HepG2 (cell line): ENCODE measurements around the gene MKRN1. TPM values are rescaled to one million over a fixed set of nuclear protein-coding genes. Genes with fewer than 3 reads are reported as not detected.

Experiments
- ATAC-seq: fragments of 200-7000 bp; cut with Tn5 transposase; 3 replicates; pipeline ENCODE4 v1.9.1; 2020; ENCODE audit warnings: mild to moderate bottlenecking, moderate library complexity
- BruUV-seq: library from RNA; stranded (reverse); fragments of 400-500 nt; replicated peaks from 2 replicates; lab custom pipeline; 2021; lab: Mats Ljungman, UMichigan
- CTCF ChIA-PET: fragments of 300-600 bp; formaldehyde crosslinking; extraction: SDS; loops from one replicate; lab custom pipeline; 2021; ENCODE audit warnings: low total read pairs, inconsistent platforms, low intra/inter-chr PET ratio; lab: Yijun Ruan, JAX
- POLR2A ChIA-PET: fragments of 350-600 bp; sonication (Branson Sonifier 250); formaldehyde crosslinking; loops from one replicate; lab custom pipeline; 2020; ENCODE audit warnings: antibody characterized with exemption, inconsistent platforms; lab: Yijun Ruan, JAX
- DNase-seq: peaks from one replicate; pipeline ENCODE4 v3.0.0-alpha.2; 2015; ENCODE audit warnings: low spot score
- FAIRE-seq: peaks from 3 replicates; lab custom pipeline; 2011; peaks lifted over from hg19 to GRCh38; lab: Jason Lieb, UNC
- H2AFZ ChIP-seq: one replicate; pipeline ENCODE4 v1.6.1; 2011; ENCODE audit warnings: low read length, inconsistent platforms
- H3K27ac ChIP-seq: fragments of 300-600 bp; 3 replicates; pipeline ENCODE4 v1.8.0; 2011; ENCODE audit warnings: mixed run types, mild to moderate bottlenecking, mixed read lengths, low read length, inconsistent platforms; ENCODE audit not compliant: insufficient read depth; ENCODE audit errors: extremely low read length
- H3K27me3 ChIP-seq, 2 experiments: fragments of 200-600 bp in 1 of 2; 2 replicates in 1 of 2; 3 replicates in 1 of 2; pipeline versions ENCODE4 v1.6.0 to v1.8.0; 2011; ENCODE audit warnings: low read length in 2 of 2, mild to moderate bottlenecking in 2 of 2, moderate library complexity in 2 of 2, inconsistent platforms in 1 of 2; ENCODE audit not compliant: insufficient read depth in 2 of 2, control insufficient read depth in 1 of 2
- H3K36me3 ChIP-seq, 2 experiments: fragments of 200-600 bp in 1 of 2; replicated peaks in 1 of 2; 2 replicates in 1 of 2; 3 replicates in 1 of 2; pipeline versions ENCODE4 v1.5.1 to v1.8.0; 2011; ENCODE audit warnings: low read length in 2 of 2, inconsistent platforms in 1 of 2; ENCODE audit not compliant: insufficient read depth in 2 of 2, control insufficient read depth in 1 of 2
- H3K4me1 ChIP-seq: 2 replicates; pipeline ENCODE4 v1.5.1; 2012; ENCODE audit warnings: low read length, inconsistent platforms; ENCODE audit not compliant: insufficient read depth
- H3K4me2 ChIP-seq: 2 replicates; pipeline ENCODE4 v1.6.0; 2011; ENCODE audit warnings: low read depth, low read length, inconsistent platforms
- H3K4me3 ChIP-seq, 3 experiments: fragments of 200-600 bp in 1 of 3; sonication (generic), shearing (Covaris generic) in 1 of 3; replicated peaks in 1 of 3; 2 replicates each; pipeline ENCODE4 v1.5.1; 2011 to 2016; ENCODE audit warnings: low read length in 3 of 3, inconsistent platforms in 2 of 3, low read depth in 2 of 3, mild to moderate bottlenecking in 2 of 3, control low read depth in 1 of 3, mixed read lengths in 1 of 3; ENCODE audit not compliant: insufficient read depth in 1 of 3
- H3K79me2 ChIP-seq: one replicate; pipeline ENCODE4 v1.6.1; 2011; ENCODE audit warnings: low read length, inconsistent platforms; ENCODE audit not compliant: insufficient read depth
- H3K9ac ChIP-seq: 2 replicates; pipeline ENCODE4 v1.6.0; 2011; ENCODE audit warnings: mild to moderate bottlenecking, low read depth, low read length, inconsistent platforms; ENCODE audit not compliant: insufficient read depth
- H3K9me3 ChIP-seq: 2 replicates; pipeline ENCODE4 v1.5.1; 2012; ENCODE audit warnings: mild to moderate bottlenecking, low read length
- H4K20me1 ChIP-seq: 2 replicates; pipeline ENCODE4 v1.6.0; 2011; ENCODE audit warnings: inconsistent platforms, mild to moderate bottlenecking, low read length, moderate library complexity; ENCODE audit not compliant: insufficient read depth
- BCL3 ChIP-seq: sonication (generic); formaldehyde crosslinking; IDR thresholded peaks from 2 replicates; pipeline ENCODE4 v1.5.1; 2020; ENCODE audit warnings: mild to moderate bottlenecking, missing genetic modification reagents, moderate library complexity
- CHCHD3 ChIP-seq: sonication (generic); formaldehyde crosslinking; IDR thresholded peaks from 2 replicates; pipeline ENCODE4 v1.8.0; 2022; ENCODE audit warnings: mild to moderate bottlenecking, missing genetic modification reagents, moderate library complexity
- HOXA5 ChIP-seq: sonication (generic); formaldehyde crosslinking; IDR thresholded peaks from 2 replicates; pipeline ENCODE4 v1.4.0; 2020; ENCODE audit warnings: missing genetic modification reagents
- POLR2A ChIP-seq, 2 experiments: IDR thresholded peaks; 2 replicates each; pipeline ENCODE4 v1.6.1; 2011; ENCODE audit warnings: low read depth in 2 of 2, low read length in 2 of 2, mild to moderate bottlenecking in 1 of 2, moderate library complexity in 1 of 2; ENCODE audit not compliant: insufficient read depth in 1 of 2
- PPARG ChIP-seq: conservative IDR thresholded peaks from 2 replicates; pipeline ENCODE4 v1.6.1; 2016; ENCODE audit warnings: missing biosample characterization, missing genetic modification reagents
- SIX4 ChIP-seq: sonication (generic); formaldehyde crosslinking; IDR thresholded peaks from 2 replicates; pipeline ENCODE4 v1.4.0; 2020; ENCODE audit warnings: missing genetic modification reagents
- UBTF ChIP-seq: sonication (generic); formaldehyde crosslinking; IDR thresholded peaks from 2 replicates; pipeline ENCODE4 v1.4.0; 2020; ENCODE audit warnings: mild to moderate bottlenecking, missing genetic modification reagents
- ZNF224 ChIP-seq: sonication (generic); formaldehyde crosslinking; IDR thresholded peaks from 2 replicates; pipeline ENCODE4 v1.5.0; 2020; ENCODE audit warnings: mild to moderate bottlenecking, missing genetic modification reagents
- ZNF460 ChIP-seq: sonication (generic); formaldehyde crosslinking; IDR thresholded peaks from 2 replicates; pipeline ENCODE4 v1.5.1; 2020; ENCODE audit warnings: missing genetic modification reagents, mild to moderate bottlenecking, borderline replicate concordance
- ZNF496 ChIP-seq: sonication (generic); formaldehyde crosslinking; IDR thresholded peaks from 2 replicates; pipeline ENCODE4 v1.8.1; 2023; ENCODE audit warnings: mild to moderate bottlenecking, moderate library complexity, missing genetic modification reagents; ENCODE audit not compliant: insufficient replicate concordance
- WGBS: methylation state at CpG from one replicate; pipeline ENCODE4 v1.1.6; 2017; ENCODE audit warnings: low lambda C conversion rate; 5-methylcytosine and 5-hydroxymethylcytosine counted together
- in situ Hi-C: cut with HindIII; loops from 2 replicates; pipeline ENCODE4 v1.10.0; 2017; ENCODE audit warnings: low pct_unique_long_range_greater_than_20kb; ENCODE audit not compliant: extremely low pct_ligation_motif_present
- intact Hi-C: fragments of 100-400 bp; cut with micrococcal nuclease; formaldehyde crosslinking; loops from one replicate; pipeline ENCODE4 v1.10.0; 2022; ENCODE audit not compliant: unreplicated experiment
- polyA plus RNA-seq, 8 experiments: library from polyadenylated mRNA; depleted of rRNA in 3 of 8; stranded (reverse) in 7 of 8; unstranded in 1 of 8; fragments of >200 nt; fragmentation: Illumina TruSeq in 4 of 8; extraction: Trizol in 4 of 8; gene quantifications; 2 replicates each; pipeline versions ENCODE4 v1.2.1 to v1.2.3, GENCODE V29; 2011 to 2016; ENCODE audit warnings: low read depth in 4 of 8, missing spikeins in 1 of 8, mixed read lengths in 1 of 8; ENCODE audit not compliant: insufficient read depth in 1 of 8
- total RNA-seq, 5 experiments: library from RNA; depleted of rRNA; stranded (reverse); fragments of >200 nt; fragmentation: Illumina TruSeq; extraction: Trizol; gene quantifications; 2 replicates each; pipeline ENCODE4 v1.2.3, GENCODE V29; 2016; ENCODE audit warnings: low read depth in 1 of 5

MKRN1 gene
- total and polyA plus RNA-seq, 2 of the 13 experiments (the other 11 are each of a cell fraction or from before 2014, with no cell fraction given), result 28.5 to 32.8 TPM

GRCh38 chr7:140440593-140440992 lies 38.7 kb downstream of the MKRN1 start:
- Histone ChIP-seq H3K9me3 (no peaks in the 10 kb centered on the region), H3K79me2 (no peaks in the 10 kb centered on the region), H3K27ac (no peak overlapping the region), H3K27me3 (no peaks in the 10 kb centered on the region), H3K4me3 (no peak overlapping the region), H3K4me2 (no peak overlapping the region), H3K36me3 (no peaks in the 10 kb centered on the region), H4K20me1 (no peaks in the 10 kb centered on the region), H3K4me1 (peaks cover 9% of the 10 kb centered on the region), H2AFZ (no peak overlapping the region), H3K9ac (no peak overlapping the region)
- in situ Hi-C loops, result no loop called here
- intact Hi-C loops, result no loop called here
- TF ChIP-seq CHCHD3 (CRISPR knock-in tag), result no peak
- no peak for DNase-seq
- ChIA-PET CTCF (no interaction called here), POLR2A (no interaction called here)
- ATAC-seq, result no peak
- whole genome bisulfite sequencing, result 69% methylated on average over 2 of the region's 3 CpGs
- FAIRE-seq, result no peak
- BruUV-seq, result no TSS peak

GRCh38 chr7:140439359-140439758 lies 39.9 kb downstream of the MKRN1 start:
- Histone ChIP-seq H3K27ac (no peak overlapping the region), H2AFZ (no peak overlapping the region), H3K36me3 (no peaks in the 10 kb centered on the region), H3K4me3 (no peak overlapping the region), H4K20me1 (no peaks in the 10 kb centered on the region), H3K4me2 (no peak overlapping the region), H3K4me1 (peaks cover 9% of the 10 kb centered on the region), H3K79me2 (no peaks in the 10 kb centered on the region), H3K9me3 (no peaks in the 10 kb centered on the region), H3K9ac (no peak overlapping the region), H3K27me3 (no peaks in the 10 kb centered on the region)
- POLR2A ChIA-PET, result no interaction called here
- no peak for DNase-seq
- ATAC-seq, result no peak
- intact Hi-C loops (no loop called here), in situ Hi-C loops (no loop called here)
- no peak for FAIRE-seq
- CTCF ChIA-PET, result no interaction called here
- 33% methylated on average over 3 of the region's 3 CpGs for WGBS
- BruUV-seq, result no TSS peak
- TF ChIP-seq ZNF460 (CRISPR knock-in tag) (no peak), BCL3 (CRISPR knock-in tag) (no peak), ZNF496 (CRISPR knock-in tag) (no peak), POLR2A (IDR thresholded peaks at IDR 0.05; ENCODE audit: insufficient read depth in 1 of 2, low read depth in 2 of 2, low read length in 2 of 2) (no peak), SIX4 (no peak), ZNF224 (CRISPR knock-in tag) (no peak), HOXA5 (CRISPR knock-in tag) (no peak), UBTF (CRISPR knock-in tag) (no peak), PPARG (CRISPR knock-in tag) (no peak)
